A673 (cell line): Measurements from ENCODE around the gene NAV2. TPM values are rescaled to one million over a fixed set of nuclear protein-coding genes. Genes with fewer than 3 reads are reported as not detected.
A peak's percentile ranks its signal among the peaks of the same experiment; 100 is the strongest.

Experiments used
- BruUV-seq: library from RNA; stranded (reverse); fragments of 400-500 nt; replicated peaks from 2 replicates; lab custom pipeline; 2021; lab: Mats Ljungman, UMichigan
- CTCF ChIA-PET: fragments of 300-600 bp; sonication (Branson Sonifier 250); formaldehyde crosslinking; loops from one replicate; lab custom pipeline; 2022; ENCODE audit warnings: antibody characterized with exemption; lab: Charles Lee
- POLR2A ChIA-PET: fragments of 300-600 bp; sonication (Branson Sonifier 250); formaldehyde crosslinking; loops from one replicate; lab custom pipeline; 2022; ENCODE audit warnings: antibody characterized with exemption; ENCODE audit not compliant: low non-redundant PET; lab: Charles Lee
- DNase-seq: peaks from one replicate; pipeline ENCODE4 v3.0.0-alpha.2; 2015; ENCODE audit warnings: low spot score
- H3K27ac ChIP-seq: fragments of 200-600 bp; sonication (generic); 2 replicates; pipeline ENCODE4 v1.5.1; 2016; ENCODE audit warnings: mixed run types, low read depth, mild to moderate bottlenecking, mixed read lengths, antibody characterized with exemption, low read length; ENCODE audit not compliant: poor library complexity, severe bottlenecking
- H3K27me3 ChIP-seq: fragments of 200-600 bp; sonication (generic); replicated peaks from 2 replicates; pipeline ENCODE4 v1.6.1; 2017; ENCODE audit warnings: mixed run types, low read depth, mild to moderate bottlenecking, mixed read lengths, antibody characterized with exemption, low read length; ENCODE audit not compliant: insufficient read depth, poor library complexity
- H3K36me3 ChIP-seq: fragments of 200-600 bp; sonication (generic); 2 replicates; pipeline ENCODE4 v1.6.1; 2016; ENCODE audit warnings: mixed run types, mild to moderate bottlenecking, mixed read lengths, antibody characterized with exemption, low read length; ENCODE audit not compliant: insufficient read depth, poor library complexity, severe bottlenecking
- H3K4me1 ChIP-seq: fragments of 200-600 bp; sonication (generic); 2 replicates; pipeline ENCODE4 v1.6.1; 2017; ENCODE audit warnings: mixed run types, mild to moderate bottlenecking, mixed read lengths, antibody characterized with exemption, low read length; ENCODE audit not compliant: insufficient read depth, poor library complexity, severe bottlenecking
- H3K4me3 ChIP-seq: fragments of 200-600 bp; sonication (generic); 2 replicates; pipeline ENCODE4 v1.5.1; 2016; ENCODE audit warnings: low read depth, mixed run types, mild to moderate bottlenecking, mixed read lengths, low read length; ENCODE audit not compliant: poor library complexity, severe bottlenecking
- H3K9me3 ChIP-seq: fragments of 200-600 bp; sonication (generic); 2 replicates; pipeline ENCODE4 v1.6.1; 2016; ENCODE audit warnings: mixed run types, low read depth, mild to moderate bottlenecking, mixed read lengths, antibody characterized with exemption, low read length; ENCODE audit not compliant: poor library complexity, severe bottlenecking
- EZH2 ChIP-seq: fragments of 200-600 bp; sonication (generic); IDR thresholded peaks from 2 replicates; pipeline ENCODE4 v1.6.1; 2017; ENCODE audit warnings: borderline replicate concordance, low read depth, mild to moderate bottlenecking, mixed read lengths, antibody characterized with exemption, low read length; ENCODE audit not compliant: poor library complexity, severe bottlenecking
- intact Hi-C: fragments of 100-400 bp; cut with micrococcal nuclease; formaldehyde crosslinking; loops from one replicate; pipeline ENCODE4 v1.10.0; 2022; ENCODE audit not compliant: unreplicated experiment
- total RNA-seq: library from RNA; stranded (reverse); gene quantifications from 2 replicates; pipeline ENCODE4 v1.2.3, GENCODE V29; 2021
- TF ChIP-seq, protein P1 (sequence below): fragments of 300-800, 200-600 bp; sonication (generic); conservative IDR thresholded peaks from 2 replicates; pipeline ENCODE4 v1.5.1; 2017; ENCODE audit warnings: low read depth, mild to moderate bottlenecking, antibody characterized with exemption, low read length, moderate library complexity, mixed read lengths

The NAV2 gene
- total RNA-seq, 1 experiment from 2014 or later: not detected

DNA sequence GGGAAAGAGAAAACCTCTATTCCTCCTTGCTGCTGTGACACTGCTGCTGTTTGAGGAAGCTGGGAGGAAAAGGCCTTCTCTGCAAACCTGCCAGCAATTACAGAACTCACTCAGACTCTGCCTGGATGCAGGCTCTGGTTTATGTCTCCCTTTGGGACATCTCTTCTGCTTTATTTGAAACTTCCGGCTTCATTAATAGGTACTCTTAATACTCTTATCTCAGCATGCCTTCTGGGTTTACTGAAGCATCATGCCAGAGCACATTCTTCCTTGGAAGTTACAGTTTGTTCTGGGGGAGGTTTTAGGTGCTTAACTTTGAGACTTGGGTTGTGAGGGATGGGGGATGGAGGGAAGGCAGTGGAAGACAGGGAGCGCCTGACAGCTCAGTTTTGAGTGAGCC is 79.9 kb downstream of the NAV2 start:
- no peak for TF ChIP-seq EZH2
- TF ChIP-seq, protein P1, sequence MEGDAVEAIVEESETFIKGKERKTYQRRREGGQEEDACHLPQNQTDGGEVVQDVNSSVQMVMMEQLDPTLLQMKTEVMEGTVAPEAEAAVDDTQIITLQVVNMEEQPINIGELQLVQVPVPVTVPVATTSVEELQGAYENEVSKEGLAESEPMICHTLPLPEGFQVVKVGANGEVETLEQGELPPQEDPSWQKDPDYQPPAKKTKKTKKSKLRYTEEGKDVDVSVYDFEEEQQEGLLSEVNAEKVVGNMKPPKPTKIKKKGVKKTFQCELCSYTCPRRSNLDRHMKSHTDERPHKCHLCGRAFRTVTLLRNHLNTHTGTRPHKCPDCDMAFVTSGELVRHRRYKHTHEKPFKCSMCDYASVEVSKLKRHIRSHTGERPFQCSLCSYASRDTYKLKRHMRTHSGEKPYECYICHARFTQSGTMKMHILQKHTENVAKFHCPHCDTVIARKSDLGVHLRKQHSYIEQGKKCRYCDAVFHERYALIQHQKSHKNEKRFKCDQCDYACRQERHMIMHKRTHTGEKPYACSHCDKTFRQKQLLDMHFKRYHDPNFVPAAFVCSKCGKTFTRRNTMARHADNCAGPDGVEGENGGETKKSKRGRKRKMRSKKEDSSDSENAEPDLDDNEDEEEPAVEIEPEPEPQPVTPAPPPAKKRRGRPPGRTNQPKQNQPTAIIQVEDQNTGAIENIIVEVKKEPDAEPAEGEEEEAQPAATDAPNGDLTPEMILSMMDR: no peak
- ChIA-PET POLR2A (interaction anchor here (0.6 kb wide), 1 partner anchor 64 kb away, joined by 3 read pairs; no protein-coding TSS in a partner anchor), CTCF (interaction anchor here (0.6 kb wide), 1 partner anchor 390 kb away, joined by 3 read pairs; no protein-coding TSS in a partner anchor)
- intact Hi-C loops: no loop called here
- Histone ChIP-seq H3K4me3 (no peak overlapping the region), H3K27me3 (peaks cover 19% of the 10 kb centered on the region), H3K36me3 (no peaks in the 10 kb centered on the region), H3K4me1 (no peaks in the 10 kb centered on the region), H3K9me3 (no peaks in the 10 kb centered on the region), H3K27ac (no peak overlapping the region)
- DNase-seq: peak; percentile 16
- no TSS peak for BruUV-seq

DNA sequence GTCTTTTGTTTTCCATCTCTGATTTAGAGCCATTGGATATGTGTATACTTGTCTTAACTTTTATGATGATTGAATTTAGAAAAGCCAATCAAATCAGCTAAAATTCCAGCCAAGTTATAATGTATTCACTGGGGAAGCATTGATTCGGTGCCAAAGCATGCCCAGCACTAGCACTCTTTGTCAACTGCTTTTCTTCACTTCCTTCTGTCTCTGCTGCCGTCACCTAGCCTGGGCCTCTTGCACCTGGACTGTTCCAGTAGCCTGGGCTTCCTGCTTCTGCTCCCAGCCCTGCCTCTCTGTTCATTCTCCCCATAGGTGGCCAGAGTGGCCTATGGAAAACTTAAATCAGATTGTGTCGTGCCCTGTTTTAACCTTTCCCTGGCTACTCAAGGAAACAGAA is 80.7 kb downstream of the NAV2 start:
- Histone ChIP-seq H3K4me3 (no peak overlapping the region), H3K4me1 (no peaks in the 10 kb centered on the region), H3K36me3 (no peaks in the 10 kb centered on the region), H3K27ac (no peak overlapping the region), H3K9me3 (no peaks in the 10 kb centered on the region), H3K27me3 (peaks cover 19% of the 10 kb centered on the region)
- intact Hi-C loops: no loop called here
- no peak for TF ChIP-seq EZH2
- TF ChIP-seq, protein P1: no peak
- no TSS peak for BruUV-seq
- ChIA-PET POLR2A (no interaction called here), CTCF (no interaction called here)
- DNase-seq: no peak

DNA sequence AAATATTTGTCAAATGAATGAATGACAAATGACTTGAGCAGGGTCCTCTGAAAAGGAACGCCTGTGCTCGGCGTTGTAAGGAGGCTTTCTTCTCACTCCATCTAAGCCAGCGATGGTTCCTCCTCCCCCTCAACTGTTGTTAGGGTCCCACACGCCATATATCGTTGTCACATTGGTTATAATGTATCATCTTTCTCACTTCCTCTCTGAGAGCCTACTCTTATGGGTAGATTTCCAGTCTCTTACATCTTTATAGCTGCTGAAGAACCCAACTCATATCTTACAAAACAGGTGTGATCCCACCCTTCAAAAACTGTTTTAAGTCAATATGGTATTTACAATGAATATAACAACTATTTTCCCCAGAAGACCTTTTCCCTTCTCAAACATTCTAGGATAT is 81.5 kb downstream of the NAV2 start:
- H3K9me3 ChIP-seq: no peaks in the 10 kb centered on the region
- CTCF ChIA-PET: no interaction called here
- no peak overlapping the region for H3K27ac ChIP-seq
- no TSS peak for BruUV-seq
- intact Hi-C loops: no loop called here
- H3K4me3 ChIP-seq: no peak overlapping the region
- POLR2A ChIA-PET: no interaction called here
- TF ChIP-seq, protein P1: no peak
- TF ChIP-seq EZH2: no peak
- H3K36me3 ChIP-seq: no peaks in the 10 kb centered on the region
- no peak for DNase-seq
- no peaks in the 10 kb centered on the region for H3K4me1 ChIP-seq
- peaks cover 12% of the 10 kb centered on the region for H3K27me3 ChIP-seq
